Raji (cell line): ENCODE measurements around the gene UGT1A9.

Experiments
- POLR2A ChIP-seq: IDR thresholded peaks from 2 replicates; pipeline ENCODE4 v1.6.1; 2011; ENCODE audit warnings: low read depth, low read length, control low read depth; ENCODE audit not compliant: insufficient read depth

UGT1A9 gene

GRCh38 chr2:233799087-233799665 lies 127.5 kb downstream of the UGT1A9 start:
- TF ChIP-seq POLR2A = no peak

- no peak for TF ChIP-seq POLR2A
Observed at GRCh38 chr2:233799716-233800115, 128.0 kb downstream of the UGT1A9 start.

GRCh38 chr2:233800208-233800607 lies 128.5 kb downstream of the UGT1A9 start:
- no peak for TF ChIP-seq POLR2A

GRCh38 chr2:233801357-233802131 lies 129.8 kb downstream of the UGT1A9 start:
- TF ChIP-seq POLR2A = no peak

- TF ChIP-seq POLR2A = no peak
Observed at GRCh38 chr2:233802132-233802815, 130.6 kb downstream of the UGT1A9 start.

GRCh38 chr2:233803292-233803911 lies 131.7 kb downstream of the UGT1A9 start:
- no peak for TF ChIP-seq POLR2A

- no peak for TF ChIP-seq POLR2A
Observed at GRCh38 chr2:233803994-233804393, 132.3 kb downstream of the UGT1A9 start.

GRCh38 chr2:233807215-233807865 lies 135.6 kb downstream of the UGT1A9 start:
- no peak for TF ChIP-seq POLR2A

GRCh38 chr2:233807966-233808935 lies 136.6 kb downstream of the UGT1A9 start:
- no peak for TF ChIP-seq POLR2A

GRCh38 chr2:233810385-233810784 lies 138.7 kb downstream of the UGT1A9 start:
- no peak for TF ChIP-seq POLR2A

- TF ChIP-seq POLR2A = no peak
Observed at GRCh38 chr2:233811087-233811486, 139.4 kb downstream of the UGT1A9 start.

GRCh38 chr2:233811732-233812131 lies 140.0 kb downstream of the UGT1A9 start:
- no peak for TF ChIP-seq POLR2A

GRCh38 chr2:233813236-233814055 lies 141.7 kb downstream of the UGT1A9 start:
- TF ChIP-seq POLR2A = no peak
